Epithelial cell of proximal tubule (primary cell): ENCODE data around the gene NEGR1. TPM values are rescaled to one million over a fixed set of nuclear protein-coding genes. Genes with fewer than 3 reads are reported as not detected.

Experiments
- DNase-seq: peaks from one replicate; pipeline ENCODE4 v3.0.0-alpha.2; 2011; ENCODE audit warnings: low read depth
- H3K4me3 ChIP-seq: 2 replicates; pipeline ENCODE4 v1.5.1; 2011; ENCODE audit warnings: low read depth, mild to moderate bottlenecking, low read length
- total RNA-seq: library from RNA; depleted of rRNA; stranded (reverse); fragments of >200 nt; gene quantifications from 2 replicates; pipeline ENCODE4 v1.2.3, GENCODE V29; 2015
- TF ChIP-seq, protein P1 (sequence below): conservative IDR thresholded peaks from 2 replicates; pipeline ENCODE4 v1.5.1; 2012; ENCODE audit warnings: low read depth, mild to moderate bottlenecking, low read length

The NEGR1 gene
- total RNA-seq, 1 donor from 2014 or later = 3.1 TPM

DNA sequence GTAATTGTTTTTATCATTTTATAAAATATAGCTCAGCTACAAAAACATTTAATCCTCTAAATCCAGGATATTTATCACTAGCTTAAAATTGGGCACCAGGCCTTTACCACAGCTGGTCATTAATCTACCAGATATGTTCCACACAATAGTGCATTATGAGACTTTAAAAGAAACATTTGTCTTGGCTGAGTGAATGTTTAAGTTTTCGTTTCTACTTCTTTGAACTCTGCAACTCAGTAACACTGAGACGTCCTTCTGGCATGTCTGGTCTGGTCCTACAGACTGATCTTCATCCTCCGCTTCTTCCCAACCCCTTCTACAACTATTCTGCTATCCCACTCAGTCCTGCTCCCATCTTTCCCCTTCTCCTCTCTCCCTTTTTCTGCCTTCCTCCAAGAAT, 296.2 kb downstream of the NEGR1 start:
- DNase-seq = no peak
- no peak overlapping the region for H3K4me3 ChIP-seq
- TF ChIP-seq, protein P1, sequence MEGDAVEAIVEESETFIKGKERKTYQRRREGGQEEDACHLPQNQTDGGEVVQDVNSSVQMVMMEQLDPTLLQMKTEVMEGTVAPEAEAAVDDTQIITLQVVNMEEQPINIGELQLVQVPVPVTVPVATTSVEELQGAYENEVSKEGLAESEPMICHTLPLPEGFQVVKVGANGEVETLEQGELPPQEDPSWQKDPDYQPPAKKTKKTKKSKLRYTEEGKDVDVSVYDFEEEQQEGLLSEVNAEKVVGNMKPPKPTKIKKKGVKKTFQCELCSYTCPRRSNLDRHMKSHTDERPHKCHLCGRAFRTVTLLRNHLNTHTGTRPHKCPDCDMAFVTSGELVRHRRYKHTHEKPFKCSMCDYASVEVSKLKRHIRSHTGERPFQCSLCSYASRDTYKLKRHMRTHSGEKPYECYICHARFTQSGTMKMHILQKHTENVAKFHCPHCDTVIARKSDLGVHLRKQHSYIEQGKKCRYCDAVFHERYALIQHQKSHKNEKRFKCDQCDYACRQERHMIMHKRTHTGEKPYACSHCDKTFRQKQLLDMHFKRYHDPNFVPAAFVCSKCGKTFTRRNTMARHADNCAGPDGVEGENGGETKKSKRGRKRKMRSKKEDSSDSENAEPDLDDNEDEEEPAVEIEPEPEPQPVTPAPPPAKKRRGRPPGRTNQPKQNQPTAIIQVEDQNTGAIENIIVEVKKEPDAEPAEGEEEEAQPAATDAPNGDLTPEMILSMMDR = no peak

DNA sequence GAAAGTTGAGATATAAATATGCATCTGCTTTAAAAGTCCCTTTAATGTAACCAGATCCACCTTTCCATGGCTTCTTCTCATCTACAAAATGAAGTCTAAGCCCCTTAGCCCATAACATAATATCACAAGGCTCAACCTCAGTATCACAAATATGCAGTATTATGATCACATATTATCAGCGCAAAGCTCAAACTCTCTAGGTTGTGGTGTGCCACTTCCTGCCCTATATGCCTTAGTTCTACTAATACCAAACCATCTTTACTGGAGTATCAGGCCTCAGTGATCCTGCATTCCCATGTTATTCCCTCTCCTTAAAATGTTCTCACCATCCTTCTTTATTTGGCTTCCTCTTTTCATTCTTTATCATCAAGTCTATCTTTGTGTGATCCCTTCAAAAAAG, 301.8 kb downstream of the NEGR1 start:
- H3K4me3 ChIP-seq = no peak overlapping the region
- TF ChIP-seq, protein P1 = no peak
- DNase-seq = no peak

DNA sequence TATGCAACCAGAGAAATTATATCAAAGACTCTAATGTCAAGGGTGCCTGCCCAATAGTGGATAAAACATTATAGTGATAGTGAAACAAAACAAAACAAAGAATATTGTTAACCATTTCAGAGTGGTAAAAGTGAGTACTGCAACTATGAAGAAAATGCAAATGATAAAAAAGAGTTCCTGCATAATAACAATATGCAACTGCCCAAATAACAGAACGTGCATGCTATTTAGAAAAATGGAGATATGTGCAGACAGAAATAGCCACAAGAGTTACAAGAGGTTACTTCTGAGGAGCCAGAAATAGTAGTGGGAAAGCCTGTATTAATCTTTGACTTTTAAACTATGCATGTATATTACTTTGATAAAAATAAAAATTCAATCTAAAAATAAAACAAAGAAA, 302.5 kb downstream of the NEGR1 start:
- DNase-seq = no peak
- TF ChIP-seq, protein P1 = no peak
- H3K4me3 ChIP-seq = no peak overlapping the region

DNA sequence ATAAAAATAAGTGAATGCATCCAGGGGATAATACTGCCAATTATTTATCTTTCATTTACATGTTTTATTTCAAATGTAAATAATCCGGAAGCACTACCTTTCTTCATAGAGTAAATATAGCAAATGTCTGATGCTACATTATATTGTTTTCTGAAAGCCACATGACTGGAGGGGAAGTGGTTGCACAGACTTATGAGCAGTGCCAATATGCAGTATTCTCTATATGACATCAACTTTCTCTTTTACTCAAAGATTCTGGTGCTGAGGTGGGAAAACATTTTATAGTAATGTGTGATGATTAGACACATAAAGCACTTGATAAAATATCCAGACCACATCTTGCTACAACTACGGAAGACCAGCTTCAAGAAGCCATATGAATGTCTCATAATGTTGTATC, 314.7 kb downstream of the NEGR1 start:
- TF ChIP-seq, protein P1 = no peak
- H3K4me3 ChIP-seq = no peak overlapping the region

DNA sequence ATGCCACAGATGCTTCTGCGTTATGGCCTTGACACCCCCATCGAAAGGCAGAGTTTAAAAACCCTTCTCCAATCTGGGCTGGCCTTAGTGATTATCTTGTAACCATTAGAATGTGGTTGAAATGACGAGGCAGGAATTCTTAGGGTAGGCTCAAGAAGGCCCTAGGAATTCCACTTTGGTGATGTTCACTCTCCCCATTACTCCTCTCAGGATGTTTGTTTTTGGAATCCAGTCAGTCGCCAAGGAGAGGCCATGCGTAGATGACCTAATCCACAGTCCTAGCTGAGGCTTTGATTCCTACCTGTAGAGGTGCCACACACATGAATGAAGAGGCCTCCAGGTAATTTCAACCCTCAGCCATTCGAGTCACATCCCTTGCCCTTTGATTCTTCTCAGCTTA, 318.2 kb downstream of the NEGR1 start:
- TF ChIP-seq, protein P1 = no peak
- H3K4me3 ChIP-seq = no peak overlapping the region
- DNase-seq = no peak

More for the DNA sequence above, 314.7 kb downstream of the NEGR1 start:
- no peak for DNase-seq

DNA sequence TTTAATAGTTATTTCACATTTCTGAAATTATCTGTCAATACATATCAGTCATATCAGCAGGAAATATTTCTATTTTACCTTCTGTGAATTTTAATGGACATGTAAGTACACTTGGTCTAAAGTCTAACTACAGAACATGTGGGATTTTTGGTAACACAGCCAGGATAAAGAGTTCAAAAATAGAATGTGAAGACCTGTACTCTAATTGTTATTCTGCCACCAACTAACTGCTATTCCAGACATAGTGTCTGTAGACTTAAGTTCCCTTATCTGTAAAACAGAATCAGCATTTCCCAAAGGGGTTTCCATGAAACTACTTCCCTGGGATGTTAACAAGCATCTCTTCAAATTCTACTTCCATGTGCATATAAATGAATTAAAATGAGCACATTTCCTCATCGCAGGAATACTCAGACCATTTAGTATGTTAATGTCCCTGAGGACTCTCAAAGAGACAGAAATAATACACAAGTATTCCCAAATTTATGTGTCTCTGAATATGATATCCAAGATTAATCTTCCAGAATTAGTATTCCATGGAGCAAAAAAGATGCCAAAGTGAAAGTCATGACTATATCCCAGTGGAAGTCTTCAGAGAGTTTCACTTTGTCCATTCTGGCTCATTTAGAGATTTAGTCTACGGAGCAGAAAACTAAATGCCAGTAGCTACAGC, 325.6 kb downstream of the NEGR1 start:
- no peak for DNase-seq
- TF ChIP-seq, protein P1 = no peak
- no peak overlapping the region for H3K4me3 ChIP-seq

DNA sequence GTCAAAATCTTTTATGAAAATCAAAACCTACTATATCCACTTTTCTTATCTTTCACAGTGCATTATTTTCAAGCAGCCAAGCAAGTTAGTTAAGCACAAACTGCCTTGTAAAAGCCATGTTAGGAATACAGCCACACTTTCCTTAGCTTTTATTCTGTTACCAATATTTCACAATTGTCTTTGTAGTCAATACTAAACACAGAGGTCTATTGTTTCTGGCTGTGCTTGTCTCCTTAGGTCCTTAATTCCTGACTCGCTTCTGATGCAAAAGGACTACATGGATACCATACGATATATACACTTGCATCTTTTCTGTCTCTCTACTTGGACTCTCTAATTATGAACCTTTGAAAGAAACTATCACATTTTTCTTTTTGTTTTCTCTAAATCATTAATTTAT, 331.8 kb downstream of the NEGR1 start:
- TF ChIP-seq, protein P1 = no peak
- no peak overlapping the region for H3K4me3 ChIP-seq
- no peak for DNase-seq
